Nephron (organoid): ENCODE measurements around the gene ACAD8.

Experiments
- H3K27ac Mint-ChIP-seq, 3 experiments: 2 replicates each; pipeline ENCODE4 v1.8.0; 2020; ENCODE audit warnings: mixed read lengths in 3 of 3, mild to moderate bottlenecking in 2 of 3, moderate library complexity in 1 of 3
- H3K27me3 Mint-ChIP-seq: 2 replicates; pipeline ENCODE4 v1.8.0; 2021; ENCODE audit warnings: low read depth, mild to moderate bottlenecking, moderate library complexity, mixed read lengths
- H3K36me3 Mint-ChIP-seq: 2 replicates; pipeline ENCODE4 v1.8.0; 2020; ENCODE audit warnings: low read depth, mixed read lengths
- H3K4me1 Mint-ChIP-seq: 2 replicates; pipeline ENCODE4 v1.8.0; 2020; ENCODE audit warnings: mixed read lengths
- H3K4me3 Mint-ChIP-seq, 3 experiments: 2 replicates each; pipeline ENCODE4 v1.8.0; 2020; ENCODE audit warnings: mild to moderate bottlenecking in 3 of 3, mixed read lengths in 3 of 3, moderate library complexity in 2 of 3
- H3K9me3 Mint-ChIP-seq: 2 replicates; pipeline ENCODE4 v1.8.0; 2020; ENCODE audit warnings: mixed read lengths
- TF ChIP-seq, protein P1 (sequence below), 3 experiments: fragments of 200-600 bp; sonication (generic); IDR thresholded peaks; one replicate each; pipeline ENCODE4 v1.5.0; 2021; ENCODE audit warnings: antibody characterized with exemption in 3 of 3; ENCODE audit not compliant: unreplicated experiment in 3 of 3

ACAD8 gene

DNA sequence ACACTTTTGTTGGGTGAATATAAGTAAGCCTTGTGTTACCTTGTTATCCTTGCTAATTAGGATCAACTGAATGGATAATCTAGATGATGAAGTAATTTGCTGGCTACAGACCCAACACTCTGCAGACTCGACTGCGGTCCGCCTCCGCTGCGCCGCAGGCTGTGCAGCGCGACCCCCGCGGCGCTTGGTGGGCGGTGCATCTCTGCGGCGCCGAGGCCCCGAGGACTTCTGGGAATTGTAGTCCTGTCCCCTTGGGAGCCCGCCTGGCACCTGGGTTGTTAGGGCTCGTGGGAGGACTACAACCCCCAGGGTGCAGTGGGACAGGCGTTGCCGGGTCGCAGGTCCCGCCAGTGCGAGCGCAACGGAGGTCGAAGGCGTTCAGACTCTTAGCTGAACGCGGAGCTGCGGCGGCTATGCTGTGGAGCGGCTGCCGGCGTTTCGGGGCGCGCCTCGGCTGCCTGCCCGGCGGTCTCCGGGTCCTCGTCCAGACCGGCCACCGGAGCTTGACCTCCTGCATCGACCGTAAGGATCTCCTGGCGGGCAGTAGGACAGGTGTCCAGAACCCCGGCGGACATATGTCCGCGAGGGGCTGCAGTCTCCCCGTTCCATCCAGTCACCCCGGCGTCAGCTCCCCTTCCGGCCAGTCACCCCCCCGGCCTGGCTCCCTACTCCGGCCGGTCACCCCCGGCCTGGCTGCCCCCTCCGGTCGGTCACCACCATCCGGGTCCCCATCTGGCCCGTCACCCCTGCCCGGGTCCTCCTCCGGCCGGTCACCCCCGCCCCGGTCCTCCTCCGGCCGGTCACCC lies at the start of gene ACAD8, which contains the start of gene THYN1:
Gene ACAD8, plus strand, starts transcription at position 381 of the 806 bp plus-strand sequence. Its CDS starts 33 bp downstream, at position 414.
Gene THYN1, minus strand, starts transcription at position 165 of the 806 bp plus-strand sequence. CDS start 470 bp downstream, outside the sequence.
- Mint-ChIP-seq H3K9me3 (no peaks in the 10 kb centered on the region), H3K27ac (peak within 1 kb of the TSS; percentile 42 to 71 (median 54)), H3K4me1 (peaks cover 21% of the 10 kb centered on the region), H3K36me3 (peaks cover 11% of the 10 kb centered on the region), H3K27me3 (no peaks in the 10 kb centered on the region), H3K4me3 (peak within 1 kb of the TSS; percentile 91 to 94 (median 93))
- TF ChIP-seq, protein P1, sequence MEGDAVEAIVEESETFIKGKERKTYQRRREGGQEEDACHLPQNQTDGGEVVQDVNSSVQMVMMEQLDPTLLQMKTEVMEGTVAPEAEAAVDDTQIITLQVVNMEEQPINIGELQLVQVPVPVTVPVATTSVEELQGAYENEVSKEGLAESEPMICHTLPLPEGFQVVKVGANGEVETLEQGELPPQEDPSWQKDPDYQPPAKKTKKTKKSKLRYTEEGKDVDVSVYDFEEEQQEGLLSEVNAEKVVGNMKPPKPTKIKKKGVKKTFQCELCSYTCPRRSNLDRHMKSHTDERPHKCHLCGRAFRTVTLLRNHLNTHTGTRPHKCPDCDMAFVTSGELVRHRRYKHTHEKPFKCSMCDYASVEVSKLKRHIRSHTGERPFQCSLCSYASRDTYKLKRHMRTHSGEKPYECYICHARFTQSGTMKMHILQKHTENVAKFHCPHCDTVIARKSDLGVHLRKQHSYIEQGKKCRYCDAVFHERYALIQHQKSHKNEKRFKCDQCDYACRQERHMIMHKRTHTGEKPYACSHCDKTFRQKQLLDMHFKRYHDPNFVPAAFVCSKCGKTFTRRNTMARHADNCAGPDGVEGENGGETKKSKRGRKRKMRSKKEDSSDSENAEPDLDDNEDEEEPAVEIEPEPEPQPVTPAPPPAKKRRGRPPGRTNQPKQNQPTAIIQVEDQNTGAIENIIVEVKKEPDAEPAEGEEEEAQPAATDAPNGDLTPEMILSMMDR (IDR thresholded peaks at IDR 0.05; ENCODE audit: unreplicated experiment in 3 of 3): no peak

DNA sequence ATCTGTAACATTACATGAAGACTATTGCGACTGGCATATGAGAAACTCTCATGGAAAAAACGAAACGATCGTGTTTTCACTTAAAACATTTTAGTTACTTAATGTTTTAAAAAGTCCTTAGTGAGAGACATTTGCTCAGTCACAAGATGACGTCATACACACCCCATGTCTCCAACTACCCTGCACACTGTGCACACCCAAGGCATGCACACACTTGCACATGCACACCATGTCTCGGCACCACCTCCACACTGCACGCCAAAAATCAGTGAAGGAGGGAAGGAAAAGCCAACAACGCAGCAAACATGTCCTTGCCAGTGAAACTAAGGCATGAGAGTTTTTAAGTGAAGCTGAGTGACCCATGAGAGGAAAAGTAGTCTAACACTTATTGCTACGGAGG lies 47.6 kb upstream of the ACAD8 start:
- Mint-ChIP-seq H3K4me3 (no peak overlapping the region), H3K9me3 (no peaks in the 10 kb centered on the region), H3K27me3 (no peaks in the 10 kb centered on the region)

DNA sequence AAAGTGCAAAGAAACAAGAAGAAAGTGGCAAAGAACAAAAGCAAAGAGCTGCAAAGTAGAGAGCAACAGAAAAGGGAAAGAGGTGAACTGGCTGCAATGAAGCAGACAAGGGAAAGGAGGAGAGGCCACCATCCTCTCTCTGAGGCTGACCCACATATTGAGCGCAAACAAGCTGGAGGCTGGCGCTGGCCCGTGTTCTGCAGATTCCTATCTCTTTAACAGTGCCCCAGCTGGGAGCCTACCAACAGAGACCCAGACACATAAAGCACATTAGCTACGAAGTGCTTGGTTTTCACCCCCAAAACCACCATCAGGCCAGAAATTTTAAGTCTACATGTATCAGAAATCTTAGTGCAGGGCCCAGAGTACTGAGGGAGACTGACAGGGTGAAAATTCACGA lies 47.2 kb upstream of the ACAD8 start:
- Mint-ChIP-seq H3K36me3 (peaks cover 70% of the 10 kb centered on the region), H3K27me3 (no peaks in the 10 kb centered on the region), H3K4me3 (no peak overlapping the region), H3K4me1 (no peaks in the 10 kb centered on the region), H3K27ac (no peak overlapping the region), H3K9me3 (no peaks in the 10 kb centered on the region)
- TF ChIP-seq, protein P1 (IDR thresholded peaks at IDR 0.05; ENCODE audit: unreplicated experiment in 3 of 3): no peak

More for the DNA sequence above, 47.6 kb upstream of the ACAD8 start:
- no peak overlapping the region for H3K27ac Mint-ChIP-seq
- TF ChIP-seq, protein P1 (IDR thresholded peaks at IDR 0.05; ENCODE audit: unreplicated experiment in 3 of 3): no peak
- peaks cover 70% of the 10 kb centered on the region for H3K36me3 Mint-ChIP-seq
- no peaks in the 10 kb centered on the region for H3K4me1 Mint-ChIP-seq

DNA sequence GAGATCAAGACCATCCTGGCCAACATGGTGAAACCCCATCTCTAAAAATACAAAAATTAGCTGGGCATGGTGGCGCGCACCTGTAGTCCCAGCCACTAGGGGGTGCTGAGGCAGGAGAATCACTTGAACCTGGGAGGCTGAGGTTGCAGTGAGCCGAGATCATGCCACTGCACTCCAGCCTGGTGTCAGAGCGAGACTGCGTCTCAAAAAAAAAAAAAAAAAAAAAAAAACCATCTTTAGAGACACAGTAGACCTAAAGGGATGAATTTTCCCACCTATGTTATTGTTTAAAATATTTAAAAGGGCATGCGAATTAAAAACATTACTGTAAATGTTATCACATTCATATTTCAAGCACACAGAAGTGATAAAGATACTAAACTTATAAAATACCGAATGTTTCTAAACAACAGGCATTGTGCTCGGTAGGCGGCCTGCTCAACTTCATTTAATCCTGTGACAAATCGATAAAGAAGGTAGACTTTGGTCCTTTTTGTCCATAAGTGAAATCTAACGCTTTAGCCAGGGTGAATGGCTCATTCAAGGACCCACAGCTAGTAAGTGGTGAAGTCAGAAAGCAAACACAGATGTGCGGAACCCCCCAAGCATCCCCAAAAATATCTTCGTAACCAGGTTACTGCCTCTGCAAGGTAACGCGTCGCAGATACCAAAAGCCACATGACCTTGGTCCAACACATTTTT lies 45.7 kb upstream of the ACAD8 start:
- Mint-ChIP-seq H3K27me3 (no peaks in the 10 kb centered on the region), H3K4me1 (no peaks in the 10 kb centered on the region), H3K4me3 (no peak overlapping the region), H3K36me3 (peaks cover 68% of the 10 kb centered on the region), H3K9me3 (no peaks in the 10 kb centered on the region), H3K27ac (no peak overlapping the region)
- TF ChIP-seq, protein P1 (IDR thresholded peaks at IDR 0.05; ENCODE audit: unreplicated experiment in 3 of 3): peak; percentile 57 to 71 (median 67)

DNA sequence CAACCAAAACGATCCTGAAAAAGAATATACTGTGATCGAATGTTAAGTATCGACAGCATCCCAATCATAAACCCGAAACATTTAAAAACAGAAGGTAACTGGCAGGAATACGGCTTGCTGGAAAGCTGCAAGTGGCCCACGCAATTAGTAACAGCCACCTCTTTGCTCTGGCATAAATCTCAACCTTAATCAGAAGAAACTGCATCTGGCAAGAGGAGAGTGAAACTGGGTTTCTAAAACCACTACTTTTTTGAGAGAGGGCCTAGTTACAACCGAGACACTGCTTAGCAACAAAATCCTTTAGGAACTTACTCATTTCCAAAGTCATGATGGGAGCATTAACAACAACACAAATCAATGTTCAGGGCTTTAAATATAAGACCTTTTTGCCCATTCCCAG lies 37.5 kb upstream of the ACAD8 start:
- no peaks in the 10 kb centered on the region for H3K27me3 Mint-ChIP-seq
- peaks cover 50% of the 10 kb centered on the region for H3K36me3 Mint-ChIP-seq

More for the DNA sequence above, 37.5 kb upstream of the ACAD8 start:
- Mint-ChIP-seq H3K9me3 (no peaks in the 10 kb centered on the region), H3K27ac (no peak overlapping the region), H3K4me1 (no peaks in the 10 kb centered on the region), H3K4me3 (no peak overlapping the region)
- TF ChIP-seq, protein P1 (IDR thresholded peaks at IDR 0.05; ENCODE audit: unreplicated experiment in 3 of 3): no peak
